SU-DHL-6 (cell line): ENCODE results near the gene TRIP4.
"Not testable (repeated sequence)": the region's sequence is repeated elsewhere in the genome, so short reads cannot be mapped to it uniquely, and the experiment has no call there.

Experiments used
- H2AFZ ChIP-seq: fragments of 200-600 bp; sonication (generic); 2 replicates; pipeline ENCODE4 v1.6.1; 2014; ENCODE audit warnings: low read depth, mild to moderate bottlenecking, moderate library complexity, mixed read lengths, antibody characterized with exemption, low read length; ENCODE audit not compliant: severe bottlenecking
- H3F3A ChIP-seq: fragments of 200-600 bp; shearing (Covaris generic); 2 replicates; pipeline ENCODE4 v1.6.0; 2016; ENCODE audit warnings: antibody characterized with exemption, mild to moderate bottlenecking; ENCODE audit not compliant: insufficient read depth
- H3K27ac ChIP-seq: fragments of 200-600 bp; sonication (generic); 2 replicates; pipeline ENCODE4 v1.5.1; 2016; ENCODE audit warnings: low read depth, mild to moderate bottlenecking, low read length, moderate library complexity, mixed read lengths
- H3K27me3 ChIP-seq: fragments of 200-600 bp; sonication (generic), shearing (Covaris generic); 2 replicates; pipeline ENCODE4 v1.6.0; 2014; ENCODE audit warnings: mild to moderate bottlenecking, low read length
- H3K36me3 ChIP-seq: fragments of 200-600 bp; sonication (generic); 2 replicates; pipeline ENCODE4 v1.6.1; 2014; ENCODE audit warnings: mild to moderate bottlenecking, low read length, mixed read lengths
- H3K4me2 ChIP-seq: fragments of 300-600, 200-600 bp; shearing (Covaris generic), sonication (generic); 2 replicates; pipeline ENCODE4 v1.6.0; 2014; ENCODE audit warnings: low read length, low read depth, mild to moderate bottlenecking; ENCODE audit not compliant: poor library complexity, severe bottlenecking
- H3K4me3 ChIP-seq: fragments of 200-600 bp; sonication (generic); 2 replicates; pipeline ENCODE4 v1.5.1; 2014; ENCODE audit warnings: antibody characterized with exemption, low read length, mild to moderate bottlenecking, mixed read lengths; ENCODE audit not compliant: insufficient read depth, poor library complexity, severe bottlenecking
- H3K79me2 ChIP-seq: fragments of 200-600 bp; sonication (generic); 2 replicates; pipeline ENCODE4 v1.6.1; 2014; ENCODE audit warnings: mild to moderate bottlenecking, low read length, moderate library complexity; ENCODE audit not compliant: insufficient read depth
- H3K9ac ChIP-seq: fragments of 200-600 bp; sonication (generic); 2 replicates; pipeline ENCODE4 v1.7.0; 2014; ENCODE audit warnings: mild to moderate bottlenecking, low read length
- H3K9me2 ChIP-seq: fragments of 200-600 bp; sonication (generic); replicated peaks from 2 replicates; pipeline ENCODE4 v1.6.1; 2014; ENCODE audit warnings: low read length; ENCODE audit not compliant: insufficient read depth
- H3K9me3 ChIP-seq: fragments of 200-600 bp; sonication (generic); 2 replicates; pipeline ENCODE4 v1.6.1; 2014; ENCODE audit warnings: low read length, mixed read lengths; ENCODE audit not compliant: insufficient read depth
- H4K20me1 ChIP-seq: fragments of 200-600 bp; sonication (generic); 2 replicates; pipeline ENCODE4 v1.6.1; 2014; ENCODE audit warnings: low read depth, mild to moderate bottlenecking, antibody characterized with exemption, low read length, moderate library complexity, mixed read lengths
- EZH2phosphoT487 ChIP-seq: fragments of 200-600 bp; sonication (generic), shearing (Covaris generic); conservative IDR thresholded peaks from 2 replicates; pipeline ENCODE4 v1.6.1; 2018; ENCODE audit warnings: mild to moderate bottlenecking, antibody characterized with exemption, low read length, moderate library complexity, mixed read lengths
- TF ChIP-seq, protein P1 (sequence below): fragments of 200-600 bp; sonication (generic); IDR thresholded peaks from one replicate; pipeline ENCODE4 v1.5.1; 2017; ENCODE audit warnings: antibody characterized with exemption, mild to moderate bottlenecking, low read length, moderate library complexity; ENCODE audit not compliant: insufficient read depth, poor library complexity, severe bottlenecking

Gene TRIP4

DNA sequence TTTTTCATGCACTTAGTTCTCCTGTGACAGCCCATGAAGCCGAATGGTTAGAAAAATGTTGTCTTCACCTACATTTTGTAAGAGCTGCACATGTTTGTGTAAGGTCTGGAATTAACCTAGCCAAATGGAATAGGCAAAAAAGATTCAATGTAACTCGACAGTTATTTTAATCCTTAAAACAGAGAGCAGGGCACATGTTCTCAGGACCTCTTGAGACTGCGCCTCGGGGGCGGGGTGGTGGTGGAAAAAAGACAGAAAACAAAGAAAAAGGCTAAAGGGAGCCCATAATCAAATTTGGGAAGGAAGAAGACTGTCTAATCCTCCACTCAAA, 31.0 kb upstream of the TRIP4 start:
- H3K79me2 ChIP-seq = peaks cover 33% of the 10 kb centered on the region
- no peaks in the 10 kb centered on the region for H4K20me1 ChIP-seq
- H3K27me3 ChIP-seq = no peaks in the 10 kb centered on the region
- no peak overlapping the region for H2AFZ ChIP-seq
- peak overlapping the region; percentile 94 for H3K4me2 ChIP-seq
- peak overlapping the region; percentile 76 for H3K9ac ChIP-seq
- H3K4me3 ChIP-seq = peak overlapping the region; percentile 86
- H3K36me3 ChIP-seq = no peaks in the 10 kb centered on the region
- TF ChIP-seq, protein P1, sequence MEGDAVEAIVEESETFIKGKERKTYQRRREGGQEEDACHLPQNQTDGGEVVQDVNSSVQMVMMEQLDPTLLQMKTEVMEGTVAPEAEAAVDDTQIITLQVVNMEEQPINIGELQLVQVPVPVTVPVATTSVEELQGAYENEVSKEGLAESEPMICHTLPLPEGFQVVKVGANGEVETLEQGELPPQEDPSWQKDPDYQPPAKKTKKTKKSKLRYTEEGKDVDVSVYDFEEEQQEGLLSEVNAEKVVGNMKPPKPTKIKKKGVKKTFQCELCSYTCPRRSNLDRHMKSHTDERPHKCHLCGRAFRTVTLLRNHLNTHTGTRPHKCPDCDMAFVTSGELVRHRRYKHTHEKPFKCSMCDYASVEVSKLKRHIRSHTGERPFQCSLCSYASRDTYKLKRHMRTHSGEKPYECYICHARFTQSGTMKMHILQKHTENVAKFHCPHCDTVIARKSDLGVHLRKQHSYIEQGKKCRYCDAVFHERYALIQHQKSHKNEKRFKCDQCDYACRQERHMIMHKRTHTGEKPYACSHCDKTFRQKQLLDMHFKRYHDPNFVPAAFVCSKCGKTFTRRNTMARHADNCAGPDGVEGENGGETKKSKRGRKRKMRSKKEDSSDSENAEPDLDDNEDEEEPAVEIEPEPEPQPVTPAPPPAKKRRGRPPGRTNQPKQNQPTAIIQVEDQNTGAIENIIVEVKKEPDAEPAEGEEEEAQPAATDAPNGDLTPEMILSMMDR = no peak
- no peak for TF ChIP-seq EZH2phosphoT487
- peaks cover 34% of the 10 kb centered on the region for H3F3A ChIP-seq
- H3K9me3 ChIP-seq = no peaks in the 10 kb centered on the region
- H3K27ac ChIP-seq = peak overlapping the region; percentile 61
- no peaks in the 10 kb centered on the region for H3K9me2 ChIP-seq

GRCh38 chr15:64361259-64361658, 26.4 kb upstream of the TRIP4 start:
- no peaks in the 10 kb centered on the region for H3K27me3 ChIP-seq
- 0 out of 2 replicates have a peak, but pooled peaks cover 7% of the 10 kb centered on the region for H4K20me1 ChIP-seq
- H3K4me3 ChIP-seq = no peak overlapping the region
- no peak for TF ChIP-seq EZH2phosphoT487
- peaks cover 15% of the 10 kb centered on the region for H3K36me3 ChIP-seq
- H3K79me2 ChIP-seq = 0 out of 2 replicates have a peak, but pooled peaks cover 4% of the 10 kb centered on the region
- peaks cover 48% of the 10 kb centered on the region for H3F3A ChIP-seq
- H3K27ac ChIP-seq = no peak overlapping the region
- H2AFZ ChIP-seq = no peak overlapping the region
- H3K9ac ChIP-seq = no peak overlapping the region
- H3K9me3 ChIP-seq = no peaks in the 10 kb centered on the region
- H3K4me2 ChIP-seq = no peak overlapping the region
- no peaks in the 10 kb centered on the region for H3K9me2 ChIP-seq

GRCh38 chr15:64369078-64369607, 18.5 kb upstream of the TRIP4 start:
- TF ChIP-seq, protein P1 = no peak
- TF ChIP-seq EZH2phosphoT487 = no peak
- no peak overlapping the region for H3K4me3 ChIP-seq
- H3K4me2 ChIP-seq = no peak overlapping the region
- no peaks in the 10 kb centered on the region for H3K9me3 ChIP-seq
- no peak overlapping the region for H3K9ac ChIP-seq
- no peak overlapping the region for H2AFZ ChIP-seq
- H3K9me2 ChIP-seq = no peaks in the 10 kb centered on the region
- no peaks in the 10 kb centered on the region for H3K27me3 ChIP-seq
- 0 out of 2 replicates have a peak, but pooled peaks cover 11% of the 10 kb centered on the region for H4K20me1 ChIP-seq
- no peak overlapping the region for H3K27ac ChIP-seq
- H3K36me3 ChIP-seq = peaks cover 23% of the 10 kb centered on the region
- peaks cover 50% of the 10 kb centered on the region for H3K79me2 ChIP-seq
- H3F3A ChIP-seq = peaks cover 22% of the 10 kb centered on the region; the same call in 1 of the 2 replicates

DNA sequence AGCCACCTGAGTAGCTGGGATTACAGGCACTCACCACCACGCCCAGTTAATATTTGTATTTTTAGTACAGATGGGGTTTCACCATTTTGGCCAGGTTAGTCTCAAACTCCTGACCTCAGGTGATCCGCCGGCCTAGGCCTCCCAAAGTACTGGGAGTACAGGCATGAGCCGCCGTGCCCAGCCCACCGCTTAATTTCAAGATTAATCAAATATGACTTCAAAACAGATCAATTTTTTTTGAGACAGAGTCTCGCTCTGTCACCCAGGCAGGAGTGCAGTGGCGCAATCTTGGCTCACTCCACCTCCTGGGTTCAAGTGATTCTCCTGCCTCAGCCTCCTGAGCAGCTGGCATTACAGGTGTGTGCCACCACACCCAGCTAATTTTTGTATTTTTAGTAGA, 16.3 kb upstream of the TRIP4 start:
- not testable (repeated sequence) for H3K9me3 ChIP-seq, H3K9me2 ChIP-seq, H3K27me3 ChIP-seq, H3K9ac ChIP-seq, H3K4me2 ChIP-seq, H3K4me3 ChIP-seq, H4K20me1 ChIP-seq, H3K27ac ChIP-seq, H2AFZ ChIP-seq
- peaks cover 61% of the 10 kb centered on the region for H3K79me2 ChIP-seq
- peaks cover 14% of the 10 kb centered on the region; the same call in 1 of the 2 replicates for H3F3A ChIP-seq
- peaks cover 18% of the 10 kb centered on the region; the same call in 1 of the 2 replicates for H3K36me3 ChIP-seq
